Measurements from ENCODE around the gene ALX1. TPM values are rescaled to one million over a fixed set of nuclear protein-coding genes. Genes with fewer than 3 reads are reported as not detected.
A peak's percentile ranks its signal among the peaks of the same experiment; 100 is the strongest.
"Not testable (repeated sequence)": the region's sequence is repeated elsewhere in the genome, so short reads cannot be mapped to it uniquely, and the experiment has no call there.

The ALX1 gene
- polyA plus RNA-seq, 3 donors = not detected

DNA sequence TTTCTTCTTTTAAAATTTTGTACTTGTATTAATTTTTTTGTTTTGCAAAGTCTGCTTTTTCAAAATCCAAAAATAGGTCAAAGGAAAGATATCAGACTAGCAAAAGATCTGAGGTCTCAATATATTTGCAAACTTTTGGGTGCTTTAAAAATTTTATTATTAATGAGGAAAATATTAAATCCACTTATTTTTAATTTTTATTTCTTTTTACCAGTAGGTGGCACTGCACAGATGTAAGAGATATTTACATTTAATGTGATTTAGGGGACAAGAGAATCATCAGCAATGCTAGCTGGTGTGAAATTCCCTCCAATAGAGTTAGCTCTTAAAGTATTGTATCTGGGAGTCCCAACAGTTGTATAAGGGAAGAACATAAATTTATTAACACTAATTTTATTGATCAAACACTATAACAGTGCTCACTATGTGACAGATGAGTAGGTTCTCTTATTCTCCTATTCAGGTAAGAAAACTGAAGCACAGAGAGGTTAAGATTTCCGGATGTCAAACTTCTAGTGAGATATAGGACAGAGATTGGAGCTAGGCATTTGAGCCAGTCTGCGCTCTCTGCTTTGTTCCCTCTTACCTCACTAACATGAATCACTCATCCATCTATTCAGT is 30.5 kb downstream of the ALX1 start:
- Histone ChIP-seq H3K27me3 (ENCODE audit: control insufficient read depth in 2 of 2, insufficient read depth in 2 of 2, low read length in 2 of 2) (no peaks in the 10 kb centered on the region), H3K9ac (ENCODE audit: insufficient read depth, low read length, poor library complexity, severe bottlenecking) (no peak overlapping the region)
- H3K4me1 Mint-ChIP-seq = no peaks in the 10 kb centered on the region

GRCh38 chr12:85317866-85318636 is 38.0 kb downstream of the ALX1 start:
- H3K4me1 ChIP-seq (ENCODE audit: control insufficient read depth in 1 of 2, insufficient read depth in 2 of 2, low read length in 2 of 2); H3K27me3 ChIP-seq (ENCODE audit: control insufficient read depth in 2 of 2, insufficient read depth in 2 of 2, low read length in 2 of 2); H2AFZ ChIP-seq (ENCODE audit: insufficient read depth, low read depth, low read length, poor library complexity, severe bottlenecking); H3K4me1 Mint-ChIP-seq; H3K9me3 Mint-ChIP-seq; H3K27ac ChIP-seq (ENCODE audit: low read depth in 1 of 2, low read length in 2 of 2); H3K4me3 ChIP-seq (replicated peaks in 1 of 3; ENCODE audit: low read depth in 2 of 3, low read length in 3 of 3); H3K36me3 ChIP-seq (replicated peaks in 1 of 2; ENCODE audit: control insufficient read depth in 1 of 2, insufficient read depth in 2 of 2, low read length in 2 of 2); H3K9me3 ChIP-seq (replicated peaks in 1 of 2; ENCODE audit: control insufficient read depth in 1 of 2, insufficient read depth in 1 of 2, low read length in 2 of 2); H3K9ac ChIP-seq (ENCODE audit: insufficient read depth, low read length, poor library complexity, severe bottlenecking); H3K4me3 Mint-ChIP-seq; DNase-seq; H4K20me1 ChIP-seq (ENCODE audit: insufficient read depth, low read length); H3K27ac Mint-ChIP-seq; H3K79me2 ChIP-seq (ENCODE audit: insufficient read depth, low read length); H3K4me2 ChIP-seq (replicated peaks; ENCODE audit: extremely low read depth, low read length, poor library complexity, severe bottlenecking); H3K27me3 Mint-ChIP-seq (ENCODE audit: low read depth in 3 of 3); H3K36me3 Mint-ChIP-seq; intact Hi-C loops (cut with micrococcal nuclease): not testable (repeated sequence)
- WGBS (ENCODE audit: insufficient coverage) = 95% methylated on average over 21 of the region's 33 CpGs

More for the DNA sequence above, 30.5 kb downstream of the ALX1 start:
- no peaks in the 10 kb centered on the region for H3K79me2 ChIP-seq (ENCODE audit: insufficient read depth, low read length)
- no peak overlapping the region for H3K27ac ChIP-seq (ENCODE audit: low read depth in 1 of 2, low read length in 2 of 2)
- no peak for DNase-seq
- H3K36me3 ChIP-seq (replicated peaks in 1 of 2; ENCODE audit: control insufficient read depth in 1 of 2, insufficient read depth in 2 of 2, low read length in 2 of 2) = no peaks in the 10 kb centered on the region
- H2AFZ ChIP-seq (ENCODE audit: insufficient read depth, low read depth, low read length, poor library complexity, severe bottlenecking) = no peak overlapping the region
- Mint-ChIP-seq H3K27ac (no peak overlapping the region), H3K27me3 (ENCODE audit: low read depth in 3 of 3) (peaks cover 0 to 7% (median 0%) of the 10 kb centered on the region in 3 donors), H3K4me3 (no peak overlapping the region), H3K9me3 (no peaks in the 10 kb centered on the region), H3K36me3 (no peaks in the 10 kb centered on the region)
- TF ChIP-seq CTCF (IDR thresholded peaks at IDR 0.05) = peak; percentile 58
- no peaks in the 10 kb centered on the region for H3K9me3 ChIP-seq (replicated peaks in 1 of 2; ENCODE audit: control insufficient read depth in 1 of 2, insufficient read depth in 1 of 2, low read length in 2 of 2)
- no CpG with 5 or more reads among the region's 2 CpGs for WGBS (ENCODE audit: insufficient coverage)
- H3K4me1 ChIP-seq (ENCODE audit: control insufficient read depth in 1 of 2, insufficient read depth in 2 of 2, low read length in 2 of 2) = no peaks in the 10 kb centered on the region
- no peaks in the 10 kb centered on the region for H4K20me1 ChIP-seq (ENCODE audit: insufficient read depth, low read length)
- no peak overlapping the region for H3K4me3 ChIP-seq (replicated peaks in 1 of 3; ENCODE audit: low read depth in 2 of 3, low read length in 3 of 3)
- no peak overlapping the region for H3K4me2 ChIP-seq (replicated peaks; ENCODE audit: extremely low read depth, low read length, poor library complexity, severe bottlenecking)
- intact Hi-C loops (cut with micrococcal nuclease) = no loop called here

Measured in CD14-positive monocyte (primary cell).